HCT116 (cell line): ENCODE measurements around the gene AADACL2. TPM values are rescaled to one million over a fixed set of nuclear protein-coding genes. Genes with fewer than 3 reads are reported as not detected.

Experiments
- ATAC-seq: fragments of 200-7000 bp; cut with Tn5 transposase; 2 replicates; pipeline ENCODE4 v1.9.1; 2020; ENCODE audit warnings: mild to moderate bottlenecking, moderate library complexity
- BruUV-seq: library from RNA; stranded (reverse); fragments of 400-500 nt; replicated peaks from 2 replicates; lab custom pipeline; 2021; lab: Mats Ljungman, UMichigan
- CTCF ChIA-PET: fragments of 300-600 bp; sonication (Branson Sonifier 250); formaldehyde crosslinking; loops from one replicate; lab custom pipeline; 2021; ENCODE audit warnings: antibody characterized with exemption; lab: Charles Lee
- POLR2A ChIA-PET: fragments of 300-600, 350-600 bp; sonication (Branson Sonifier 250); formaldehyde crosslinking; loops from one replicate; lab custom pipeline; 2021; ENCODE audit warnings: antibody characterized with exemption; lab: Charles Lee
- RAD21 ChIA-PET, 2 experiments: fragments of 300-600 bp; sonication (Branson Sonifier 250); formaldehyde crosslinking; loops; one replicate each; lab custom pipeline; 2023; ENCODE audit warnings: low total read pairs in 2 of 2; ENCODE audit not compliant: uncharacterized antibody in 2 of 2, unreplicated experiment in 2 of 2, low non-redundant PET in 1 of 2; lab: Charles Lee
- DNase-seq: peaks from one replicate; pipeline ENCODE4 v3.0.0-alpha.2; 2010; ENCODE audit warnings: low read depth, low spot score
- H2AFZ ChIP-seq: fragments of 200-600 bp; shearing (Covaris generic), sonication (generic); 2 replicates; pipeline ENCODE4 v1.6.1; 2017; ENCODE audit warnings: low read depth, mixed run types, mixed read lengths, antibody characterized with exemption, low read length; ENCODE audit not compliant: poor library complexity, severe bottlenecking
- H3K27ac ChIP-seq: 2 replicates; pipeline ENCODE4 v1.5.1; 2012; ENCODE audit warnings: low read depth, low read length
- H3K27me3 ChIP-seq: fragments of 200-600 bp; sonication (generic); 2 replicates; pipeline ENCODE4 v1.6.1; 2016; ENCODE audit warnings: mixed run types, low read length, mixed read lengths; ENCODE audit not compliant: insufficient read depth
- H3K36me3 ChIP-seq, 2 experiments: fragments of 200-500 bp in 1 of 2; fragments of 200-600 bp in 1 of 2; sonication (Bioruptor generic) in 1 of 2; sonication (generic) in 1 of 2; 2 replicates each; pipeline versions ENCODE4 v1.5.1 to v1.6.1; 2014 to 2016; ENCODE audit warnings: low read length in 2 of 2, inconsistent platforms in 1 of 2, mixed read lengths in 1 of 2, mixed run types in 1 of 2; ENCODE audit not compliant: insufficient read depth in 2 of 2, control insufficient read depth in 1 of 2
- H3K4me1 ChIP-seq, 2 experiments: fragments of 200-600 bp in 1 of 2; sonication (generic) in 1 of 2; 2 replicates each; pipeline versions ENCODE4 v1.5.1 to v1.6.1; 2012 to 2017; ENCODE audit warnings: low read length in 2 of 2, inconsistent platforms in 1 of 2, mild to moderate bottlenecking in 1 of 2, mixed read lengths in 1 of 2, mixed run types in 1 of 2, moderate library complexity in 1 of 2; ENCODE audit not compliant: insufficient read depth in 2 of 2, control insufficient read depth in 1 of 2
- H3K4me2 ChIP-seq: fragments of 200-600 bp; sonication (generic); 2 replicates; pipeline ENCODE4 v1.6.1; 2017; ENCODE audit warnings: mixed run types, low read length, mixed read lengths
- H3K4me3 ChIP-seq, 2 experiments: fragments of 200-600 bp in 1 of 2; sonication (generic) in 1 of 2; replicated peaks in 1 of 2; 2 replicates each; pipeline ENCODE4 v1.5.1; 2011 to 2016; ENCODE audit warnings: low read length in 2 of 2, control low read depth in 1 of 2, low read depth in 1 of 2, mild to moderate bottlenecking in 1 of 2, mixed read lengths in 1 of 2, mixed run types in 1 of 2
- H3K79me2 ChIP-seq: fragments of 200-600 bp; sonication (generic); 2 replicates; pipeline ENCODE4 v1.6.1; 2017; ENCODE audit warnings: mild to moderate bottlenecking, mixed run types, low read length, moderate library complexity, mixed read lengths; ENCODE audit not compliant: insufficient read depth
- H3K9ac ChIP-seq: fragments of 200-600 bp; sonication (generic); 2 replicates; pipeline ENCODE4 v1.6.1; 2016; ENCODE audit warnings: low read length, mixed read lengths
- H3K9me2 ChIP-seq: fragments of 200-600 bp; sonication (generic), shearing (Covaris generic); 2 replicates; pipeline ENCODE4 v1.6.1; 2017; ENCODE audit warnings: mixed run types, mild to moderate bottlenecking, moderate library complexity; ENCODE audit not compliant: insufficient read depth
- H3K9me3 ChIP-seq, 2 experiments: fragments of 200-500 bp in 1 of 2; fragments of 200-600 bp in 1 of 2; sonication (Bioruptor generic) in 1 of 2; sonication (generic) in 1 of 2; 2 replicates each; pipeline ENCODE4 v1.6.1; 2014 to 2017; ENCODE audit warnings: low read length in 2 of 2, mixed read lengths in 2 of 2, inconsistent platforms in 1 of 2, low read depth in 1 of 2, mild to moderate bottlenecking in 1 of 2, mixed run types in 1 of 2, moderate library complexity in 1 of 2; ENCODE audit not compliant: control insufficient read depth in 1 of 2, insufficient read depth in 1 of 2
- H4K20me1 ChIP-seq: fragments of 200-600 bp; sonication (generic), shearing (Covaris generic); 2 replicates; pipeline ENCODE4 v1.6.1; 2017; ENCODE audit warnings: mixed run types, mild to moderate bottlenecking, moderate library complexity; ENCODE audit not compliant: insufficient read depth
- CEBPB ChIP-seq: IDR thresholded peaks from 2 replicates; pipeline ENCODE4 v1.6.1; 2012; ENCODE audit warnings: low read depth
- EGR1 ChIP-seq: IDR thresholded peaks from 2 replicates; pipeline ENCODE4 v1.6.1; 2012; ENCODE audit warnings: low read depth
- EZH2 ChIP-seq: fragments of 200-600 bp; sonication (generic); IDR thresholded peaks from 2 replicates; pipeline ENCODE4 v1.6.1; 2017; ENCODE audit warnings: antibody characterized with exemption, mixed run types
- JUND ChIP-seq: IDR thresholded peaks from 2 replicates; pipeline ENCODE4 v1.6.1; 2012
- RAD21 ChIP-seq: IDR thresholded peaks from 2 replicates; pipeline ENCODE4 v1.6.1; 2012; ENCODE audit warnings: low read depth, mild to moderate bottlenecking
- SIN3A ChIP-seq: IDR thresholded peaks from 2 replicates; pipeline ENCODE4 v1.6.1; 2012; ENCODE audit warnings: low read depth
- SP1 ChIP-seq: IDR thresholded peaks from 2 replicates; pipeline ENCODE4 v1.6.1; 2012; ENCODE audit warnings: low read depth
- SRF ChIP-seq: IDR thresholded peaks from 2 replicates; pipeline ENCODE4 v1.6.1; 2012; ENCODE audit warnings: low read depth
- TCF7L2 ChIP-seq: IDR thresholded peaks from 2 replicates; pipeline ENCODE4 v1.7.0; 2011; ENCODE audit warnings: borderline replicate concordance, inconsistent platforms; ENCODE audit not compliant: insufficient read depth, insufficient read length; ENCODE audit errors: extremely low read depth
- ZFX ChIP-seq: fragments of 450-650 bp; IDR thresholded peaks from 2 replicates; pipeline ENCODE4 v1.6.1; 2017
- intact Hi-C: fragments of 100-400 bp; cut with micrococcal nuclease; formaldehyde crosslinking; loops from 2 replicates; pipeline ENCODE4 v1.10.0; 2022
- total RNA-seq: library from RNA; stranded (reverse); gene quantifications from one replicate; pipeline ENCODE4 v1.2.1, GENCODE V29; 2021; ENCODE audit not compliant: unreplicated experiment
- TF ChIP-seq, protein P1 (sequence below), 3 experiments: fragments of 200-600 bp in 1 of 3; sonication (generic) in 1 of 3; IDR thresholded peaks in 2 of 3; conservative IDR thresholded peaks in 1 of 3; 2 replicates each; pipeline ENCODE4 v1.5.1; 2012 to 2017; ENCODE audit warnings: low read depth in 2 of 3, low read length in 2 of 3, antibody characterized with exemption in 1 of 3, borderline replicate concordance in 1 of 3, control low read depth in 1 of 3, mild to moderate bottlenecking in 1 of 3, mixed read lengths in 1 of 3, mixed run types in 1 of 3, moderate library complexity in 1 of 3; ENCODE audit not compliant: insufficient read depth in 1 of 3
- TF ChIP-seq, protein P2 (sequence below): IDR thresholded peaks from 2 replicates; pipeline ENCODE4 v1.6.1; 2011; ENCODE audit warnings: mild to moderate bottlenecking, low read length, moderate library complexity; ENCODE audit not compliant: insufficient replicate concordance; ENCODE audit errors: extremely low read depth

Gene AADACL2
- total RNA-seq, 1 experiment from 2014 or later: not detected

DNA sequence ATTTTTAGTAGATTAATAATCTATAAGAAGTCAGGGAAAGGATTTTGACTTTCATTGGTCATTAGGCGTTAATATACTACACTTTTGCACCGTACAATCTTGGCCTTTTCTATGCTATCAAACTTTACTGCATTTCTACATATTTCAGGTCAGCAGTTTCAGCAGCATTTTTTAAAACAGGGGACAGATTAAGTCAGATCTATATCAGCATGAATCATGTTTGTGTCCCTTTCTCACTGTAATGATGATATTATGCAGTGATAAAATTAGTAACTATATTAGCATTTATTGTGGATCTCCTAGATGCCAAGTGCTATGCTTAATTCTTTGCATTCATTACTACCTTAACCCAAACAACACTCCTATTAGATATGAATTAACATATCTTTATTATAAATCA is 59.9 kb downstream of the AADACL2 start:
- ATAC-seq (no peak), DNase-seq (no peak)
- Histone ChIP-seq H3K4me3 (no peak overlapping the region), H3K4me1 (peaks cover 0 to 4% of the 10 kb centered on the region in 2 experiments; a peak in 2 of 4 replicates), H3K27ac (no peak overlapping the region), H3K9me2 (no peaks in the 10 kb centered on the region), H3K9me3 (no peaks in the 10 kb centered on the region; a peak in 1 of 4 replicates), H4K20me1 (no peaks in the 10 kb centered on the region), H3K4me2 (no peak overlapping the region), H3K27me3 (no peaks in the 10 kb centered on the region), H3K9ac (no peak overlapping the region), H3K79me2 (no peaks in the 10 kb centered on the region), H3K36me3 (no peaks in the 10 kb centered on the region), H2AFZ (no peak overlapping the region)
- no peak for TF ChIP-seq SP1
- TF ChIP-seq JUND: no peak
- no peak for TF ChIP-seq CEBPB
- no peak for TF ChIP-seq SIN3A
- no peak for TF ChIP-seq TCF7L2
- TF ChIP-seq ZFX: no peak
- no peak for TF ChIP-seq EZH2
- no peak for TF ChIP-seq SRF
- ChIA-PET POLR2A (no interaction called here), CTCF (no interaction called here), RAD21 (no interaction called here)
- BruUV-seq: no TSS peak
- intact Hi-C loops: no loop called here

DNA sequence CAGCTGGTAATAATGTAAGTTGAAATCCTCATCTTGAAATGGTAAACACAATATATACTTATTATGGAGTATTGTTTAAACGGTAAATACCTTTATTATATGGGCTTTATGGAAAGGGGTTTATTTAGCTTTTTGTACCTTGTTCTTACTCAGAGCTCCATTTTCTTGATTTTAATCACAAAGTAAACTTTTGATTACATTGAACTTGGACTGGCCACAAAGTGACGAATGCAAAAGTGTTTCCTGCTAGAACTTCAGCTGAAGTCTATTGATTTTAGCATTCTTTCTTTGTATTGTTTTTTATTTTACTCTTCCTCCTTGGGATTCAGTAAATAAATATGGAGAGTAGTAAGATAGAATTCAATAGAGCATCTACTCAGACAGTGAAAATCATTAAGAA is 60.4 kb downstream of the AADACL2 start:
- peaks cover 0 to 4% of the 10 kb centered on the region in 2 experiments; a peak in 2 of 4 replicates for H3K4me1 ChIP-seq
- H3K9me3 ChIP-seq: no peaks in the 10 kb centered on the region; a peak in 1 of 4 replicates
- no peak overlapping the region for H3K4me2 ChIP-seq
- no peaks in the 10 kb centered on the region for H3K79me2 ChIP-seq
- H2AFZ ChIP-seq: no peak overlapping the region
- ChIA-PET POLR2A (no interaction called here), RAD21 (no interaction called here), CTCF (no interaction called here)
- H3K9ac ChIP-seq: no peak overlapping the region
- no peaks in the 10 kb centered on the region for H3K36me3 ChIP-seq
- no peak overlapping the region for H3K4me3 ChIP-seq
- BruUV-seq: no TSS peak
- DNase-seq: no peak
- no peaks in the 10 kb centered on the region for H3K9me2 ChIP-seq
- intact Hi-C loops: no loop called here
- no peaks in the 10 kb centered on the region for H4K20me1 ChIP-seq
- no peaks in the 10 kb centered on the region for H3K27me3 ChIP-seq
- TF ChIP-seq SRF: no peak
- TF ChIP-seq, protein P1, sequence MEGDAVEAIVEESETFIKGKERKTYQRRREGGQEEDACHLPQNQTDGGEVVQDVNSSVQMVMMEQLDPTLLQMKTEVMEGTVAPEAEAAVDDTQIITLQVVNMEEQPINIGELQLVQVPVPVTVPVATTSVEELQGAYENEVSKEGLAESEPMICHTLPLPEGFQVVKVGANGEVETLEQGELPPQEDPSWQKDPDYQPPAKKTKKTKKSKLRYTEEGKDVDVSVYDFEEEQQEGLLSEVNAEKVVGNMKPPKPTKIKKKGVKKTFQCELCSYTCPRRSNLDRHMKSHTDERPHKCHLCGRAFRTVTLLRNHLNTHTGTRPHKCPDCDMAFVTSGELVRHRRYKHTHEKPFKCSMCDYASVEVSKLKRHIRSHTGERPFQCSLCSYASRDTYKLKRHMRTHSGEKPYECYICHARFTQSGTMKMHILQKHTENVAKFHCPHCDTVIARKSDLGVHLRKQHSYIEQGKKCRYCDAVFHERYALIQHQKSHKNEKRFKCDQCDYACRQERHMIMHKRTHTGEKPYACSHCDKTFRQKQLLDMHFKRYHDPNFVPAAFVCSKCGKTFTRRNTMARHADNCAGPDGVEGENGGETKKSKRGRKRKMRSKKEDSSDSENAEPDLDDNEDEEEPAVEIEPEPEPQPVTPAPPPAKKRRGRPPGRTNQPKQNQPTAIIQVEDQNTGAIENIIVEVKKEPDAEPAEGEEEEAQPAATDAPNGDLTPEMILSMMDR (IDR thresholded peaks at IDR 0.05 in 2 of 3, conservative IDR thresholded peaks at IDR 0.05 in 1 of 3; ENCODE audit: borderline replicate concordance in 1 of 3, insufficient read depth in 1 of 3, low read depth in 2 of 3, low read length in 2 of 3): no peak
- TF ChIP-seq SIN3A: no peak
- TF ChIP-seq RAD21: no peak
- no peak for TF ChIP-seq EGR1
- TF ChIP-seq, protein P2, sequence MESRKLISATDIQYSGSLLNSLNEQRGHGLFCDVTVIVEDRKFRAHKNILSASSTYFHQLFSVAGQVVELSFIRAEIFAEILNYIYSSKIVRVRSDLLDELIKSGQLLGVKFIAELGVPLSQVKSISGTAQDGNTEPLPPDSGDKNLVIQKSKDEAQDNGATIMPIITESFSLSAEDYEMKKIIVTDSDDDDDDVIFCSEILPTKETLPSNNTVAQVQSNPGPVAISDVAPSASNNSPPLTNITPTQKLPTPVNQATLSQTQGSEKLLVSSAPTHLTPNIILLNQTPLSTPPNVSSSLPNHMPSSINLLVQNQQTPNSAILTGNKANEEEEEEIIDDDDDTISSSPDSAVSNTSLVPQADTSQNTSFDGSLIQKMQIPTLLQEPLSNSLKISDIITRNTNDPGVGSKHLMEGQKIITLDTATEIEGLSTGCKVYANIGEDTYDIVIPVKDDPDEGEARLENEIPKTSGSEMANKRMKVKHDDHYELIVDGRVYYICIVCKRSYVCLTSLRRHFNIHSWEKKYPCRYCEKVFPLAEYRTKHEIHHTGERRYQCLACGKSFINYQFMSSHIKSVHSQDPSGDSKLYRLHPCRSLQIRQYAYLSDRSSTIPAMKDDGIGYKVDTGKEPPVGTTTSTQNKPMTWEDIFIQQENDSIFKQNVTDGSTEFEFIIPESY: no peak
- H3K27ac ChIP-seq: no peak overlapping the region
- no peak for ATAC-seq
